ENCODE results near the gene SLC13A3. TPM values are rescaled to one million over a fixed set of nuclear protein-coding genes. Genes with fewer than 3 reads are reported as not detected.

The SLC13A3 gene
- total RNA-seq, 1 donor from 2014 or later: 0.66 TPM

DNA sequence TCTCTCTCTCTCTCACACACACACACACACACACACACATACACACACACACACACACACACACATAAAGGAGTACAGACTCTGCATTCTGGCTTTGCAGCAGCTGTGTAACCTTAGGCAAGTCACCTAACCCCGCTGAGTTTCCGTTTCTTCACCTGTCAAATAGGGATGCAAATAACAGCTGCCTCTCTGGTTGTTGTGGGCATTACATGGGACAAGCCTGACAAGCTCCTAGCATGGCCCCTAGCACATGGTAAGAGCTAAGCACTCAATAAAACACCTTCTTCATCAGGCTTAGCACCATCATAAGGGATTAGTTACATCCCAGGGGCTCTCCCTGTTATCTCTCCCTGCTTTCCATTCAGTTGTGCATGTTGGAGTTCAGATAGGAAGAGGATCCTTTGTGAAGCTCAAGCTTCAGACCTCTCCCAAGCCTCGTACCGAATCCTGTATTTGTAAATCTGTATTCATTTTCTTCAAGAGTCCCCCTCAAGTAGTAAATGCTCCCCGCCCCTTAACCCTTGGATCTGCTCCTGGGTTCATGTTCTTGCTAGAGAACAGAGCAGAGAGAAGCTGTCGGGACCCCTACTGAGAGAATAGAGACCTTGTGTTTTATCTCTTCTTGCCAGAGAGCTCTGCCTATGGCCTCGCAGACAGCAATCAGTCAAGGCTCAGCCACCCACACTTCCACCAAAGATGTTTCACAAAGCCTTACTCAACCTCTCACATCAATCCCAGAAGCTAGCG lies 2.2 kb downstream of the SLC13A3 start:
- TF ChIP-seq, protein P1, sequence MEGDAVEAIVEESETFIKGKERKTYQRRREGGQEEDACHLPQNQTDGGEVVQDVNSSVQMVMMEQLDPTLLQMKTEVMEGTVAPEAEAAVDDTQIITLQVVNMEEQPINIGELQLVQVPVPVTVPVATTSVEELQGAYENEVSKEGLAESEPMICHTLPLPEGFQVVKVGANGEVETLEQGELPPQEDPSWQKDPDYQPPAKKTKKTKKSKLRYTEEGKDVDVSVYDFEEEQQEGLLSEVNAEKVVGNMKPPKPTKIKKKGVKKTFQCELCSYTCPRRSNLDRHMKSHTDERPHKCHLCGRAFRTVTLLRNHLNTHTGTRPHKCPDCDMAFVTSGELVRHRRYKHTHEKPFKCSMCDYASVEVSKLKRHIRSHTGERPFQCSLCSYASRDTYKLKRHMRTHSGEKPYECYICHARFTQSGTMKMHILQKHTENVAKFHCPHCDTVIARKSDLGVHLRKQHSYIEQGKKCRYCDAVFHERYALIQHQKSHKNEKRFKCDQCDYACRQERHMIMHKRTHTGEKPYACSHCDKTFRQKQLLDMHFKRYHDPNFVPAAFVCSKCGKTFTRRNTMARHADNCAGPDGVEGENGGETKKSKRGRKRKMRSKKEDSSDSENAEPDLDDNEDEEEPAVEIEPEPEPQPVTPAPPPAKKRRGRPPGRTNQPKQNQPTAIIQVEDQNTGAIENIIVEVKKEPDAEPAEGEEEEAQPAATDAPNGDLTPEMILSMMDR (IDR thresholded peaks at IDR 0.05; ENCODE audit: insufficient read depth, low read depth, low read length): no peak
- no peak for TF ChIP-seq EZH2 (IDR thresholded peaks at IDR 0.05; ENCODE audit: insufficient read depth, low read length)
- peaks cover 9% of the 10 kb centered on the region for H3K4me1 Mint-ChIP-seq (ENCODE audit: low read depth, unreplicated experiment)
- peaks cover 2% of the 10 kb centered on the region for H3K9me3 Mint-ChIP-seq (ENCODE audit: unreplicated experiment)
- no peak for DNase-seq (ENCODE audit: low read depth)
- Histone ChIP-seq H2AFZ (ENCODE audit: low read depth, low read length) (no peak overlapping the region), H3K4me3 (ENCODE audit: insufficient read depth, low read depth, low read length) (no peak overlapping the region), H3K9ac (ENCODE audit: low read length) (no peak overlapping the region), H3K27ac (ENCODE audit: low read depth, low read length) (no peak overlapping the region), H3K9me3 (ENCODE audit: insufficient read depth, low read depth, low read length) (no peaks in the 10 kb centered on the region), H3K4me2 (ENCODE audit: low read length) (no peak overlapping the region), H4K20me1 (ENCODE audit: insufficient read depth, low read length) (no peaks in the 10 kb centered on the region), H3K27me3 (ENCODE audit: insufficient read depth, low read length) (peaks cover 17% of the 10 kb centered on the region), H3K79me2 (ENCODE audit: insufficient read depth, low read length) (no peaks in the 10 kb centered on the region), H3K4me1 (ENCODE audit: insufficient read depth, low read length) (no peaks in the 10 kb centered on the region), H3K36me3 (ENCODE audit: insufficient read depth, low read length) (no peaks in the 10 kb centered on the region)
- peaks cover 27% of the 10 kb centered on the region for H3K27me3 Mint-ChIP-seq (ENCODE audit: low read depth, unreplicated experiment)
- FAIRE-seq: no peak
- H3K36me3 Mint-ChIP-seq (ENCODE audit: low read depth, unreplicated experiment): no peaks in the 10 kb centered on the region
- no peak overlapping the region for H3K27ac Mint-ChIP-seq (ENCODE audit: unreplicated experiment)
- no peak overlapping the region for H3K4me3 Mint-ChIP-seq (ENCODE audit: unreplicated experiment)

DNA sequence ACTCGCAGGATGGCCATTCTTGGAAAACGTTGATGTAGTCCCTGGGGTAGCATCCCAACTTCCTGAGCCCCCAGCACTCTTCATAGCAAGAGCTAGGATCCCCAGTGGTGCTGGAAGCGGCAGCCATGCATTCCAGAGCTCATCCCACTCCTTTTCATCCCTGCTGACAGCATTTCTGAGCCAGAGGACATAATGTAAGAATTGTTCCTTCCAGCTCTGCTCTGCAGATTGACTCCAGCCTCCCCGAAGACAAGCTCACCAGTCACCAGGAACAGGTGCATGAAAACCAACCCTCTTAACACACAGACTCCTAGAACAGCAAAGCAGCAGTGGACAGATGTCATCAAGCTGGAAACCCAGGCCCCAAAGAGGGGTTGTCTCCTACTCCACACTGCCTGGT lies 3.8 kb downstream of the SLC13A3 start:
- Histone ChIP-seq H3K27ac (ENCODE audit: low read depth, low read length) (no peak overlapping the region), H3K9ac (ENCODE audit: low read length) (no peak overlapping the region), H4K20me1 (ENCODE audit: insufficient read depth, low read length) (no peaks in the 10 kb centered on the region), H3K79me2 (ENCODE audit: insufficient read depth, low read length) (no peaks in the 10 kb centered on the region), H3K36me3 (ENCODE audit: insufficient read depth, low read length) (no peaks in the 10 kb centered on the region), H3K4me2 (ENCODE audit: low read length) (no peak overlapping the region), H2AFZ (ENCODE audit: low read depth, low read length) (no peak overlapping the region), H3K27me3 (ENCODE audit: insufficient read depth, low read length) (peaks cover 17% of the 10 kb centered on the region), H3K4me3 (ENCODE audit: insufficient read depth, low read depth, low read length) (no peak overlapping the region), H3K9me3 (ENCODE audit: insufficient read depth, low read depth, low read length) (no peaks in the 10 kb centered on the region), H3K4me1 (ENCODE audit: insufficient read depth, low read length) (no peaks in the 10 kb centered on the region)
- TF ChIP-seq, protein P1 (IDR thresholded peaks at IDR 0.05; ENCODE audit: insufficient read depth, low read depth, low read length): no peak
- TF ChIP-seq EZH2 (IDR thresholded peaks at IDR 0.05; ENCODE audit: insufficient read depth, low read length): no peak
- peaks cover 2% of the 10 kb centered on the region for H3K9me3 Mint-ChIP-seq (ENCODE audit: unreplicated experiment)
- FAIRE-seq (no peak), DNase-seq (ENCODE audit: low read depth) (no peak)
- peaks cover 26% of the 10 kb centered on the region for H3K27me3 Mint-ChIP-seq (ENCODE audit: low read depth, unreplicated experiment)
- H3K36me3 Mint-ChIP-seq (ENCODE audit: low read depth, unreplicated experiment): no peaks in the 10 kb centered on the region
- H3K4me1 Mint-ChIP-seq (ENCODE audit: low read depth, unreplicated experiment): peaks cover 9% of the 10 kb centered on the region
- no peak overlapping the region for H3K27ac Mint-ChIP-seq (ENCODE audit: unreplicated experiment)
- H3K4me3 Mint-ChIP-seq (ENCODE audit: unreplicated experiment): no peak overlapping the region

Data from astrocyte (in vitro differentiated cells and primary cell).